IPS-18a (cell line): Measurements from ENCODE around the gene C10orf62.
"Not testable (repeated sequence)": the region's sequence is repeated elsewhere in the genome, so short reads cannot be mapped to it uniquely, and the experiment has no call there.

Source experiments
- H3K27ac ChIP-seq: one replicate; pipeline ENCODE4 v1.5.1; 2013; ENCODE audit warnings: low read length
- H3K27me3 ChIP-seq: one replicate; pipeline ENCODE4 v1.6.1; 2013; ENCODE audit warnings: mild to moderate bottlenecking, low read length; ENCODE audit not compliant: control insufficient read depth, insufficient read depth
- H3K36me3 ChIP-seq: one replicate; pipeline ENCODE4 v1.6.1; 2013; ENCODE audit warnings: low read depth, low read length; ENCODE audit not compliant: control insufficient read depth
- H3K4me1 ChIP-seq: one replicate; pipeline ENCODE4 v1.6.1; 2013; ENCODE audit warnings: low read depth, low read length; ENCODE audit not compliant: control insufficient read depth
- H3K4me3 ChIP-seq: one replicate; pipeline ENCODE4 v1.5.1; 2013; ENCODE audit warnings: low read length
- H3K9ac ChIP-seq: one replicate; pipeline ENCODE4 v1.6.1; 2013; ENCODE audit warnings: mild to moderate bottlenecking, low read length, moderate library complexity
- H3K9me3 ChIP-seq: one replicate; pipeline ENCODE4 v1.6.1; 2013; ENCODE audit warnings: low read depth, low read length; ENCODE audit not compliant: control insufficient read depth

Gene C10orf62

DNA sequence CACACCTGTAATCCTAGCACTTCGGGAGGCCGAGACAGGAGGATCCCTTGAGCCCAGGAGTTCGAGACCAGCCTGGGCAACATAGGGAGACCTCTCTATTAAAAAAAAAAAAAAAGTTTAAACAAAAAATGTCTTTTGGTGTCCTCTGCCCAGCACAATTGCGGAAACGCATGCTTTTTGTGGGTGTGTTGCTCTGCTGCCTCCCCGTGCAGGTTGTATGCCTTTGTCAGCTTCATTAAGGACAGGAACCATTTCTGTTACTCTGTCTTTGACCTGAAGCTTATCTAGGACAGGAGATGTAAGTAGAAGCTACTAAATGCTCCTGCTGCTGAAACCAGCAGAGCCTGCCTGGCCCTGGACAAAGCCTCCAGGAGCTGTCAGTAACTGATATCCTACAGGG, 38.2 kb upstream of the C10orf62 start:
- H3K27ac ChIP-seq = no peak overlapping the region
- H3K36me3 ChIP-seq = no peaks in the 10 kb centered on the region

DNA sequence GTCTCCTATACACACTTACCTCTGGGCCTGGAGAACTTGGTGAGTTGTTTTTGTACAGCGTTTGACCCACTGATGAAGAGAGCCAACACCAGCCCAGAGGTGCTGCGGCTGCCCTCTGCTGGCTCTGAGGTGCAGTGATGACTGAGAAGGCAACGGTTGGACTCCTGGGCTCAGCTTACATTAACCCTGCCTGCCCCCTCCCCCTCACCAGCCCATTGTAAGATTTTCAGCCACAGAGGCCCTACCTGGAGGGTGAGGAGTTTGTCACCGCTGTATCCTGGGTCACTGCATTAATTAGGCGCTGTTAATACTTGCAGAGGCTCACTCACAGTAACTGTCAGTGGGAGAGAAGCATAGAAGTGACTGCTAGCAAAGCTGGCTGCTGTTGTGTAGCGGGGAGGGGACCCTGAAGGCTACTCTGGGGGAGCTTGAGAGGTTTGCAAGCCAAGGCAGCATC, 35.9 kb upstream of the C10orf62 start:
- Histone ChIP-seq H3K27ac (peak overlapping the region; percentile 69), H3K27me3 (no peaks in the 10 kb centered on the region), H3K36me3 (no peaks in the 10 kb centered on the region), H3K9ac (no peak overlapping the region), H3K4me3 (peak overlapping the region; percentile 42), H3K4me1 (peaks cover 27% of the 10 kb centered on the region), H3K9me3 (no peaks in the 10 kb centered on the region)

More for the DNA sequence above, 38.2 kb upstream of the C10orf62 start:
- no peak overlapping the region for H3K9ac ChIP-seq
- H3K9me3 ChIP-seq = no peaks in the 10 kb centered on the region
- no peaks in the 10 kb centered on the region for H3K27me3 ChIP-seq
- no peak overlapping the region for H3K4me3 ChIP-seq
- H3K4me1 ChIP-seq = peaks cover 27% of the 10 kb centered on the region

DNA sequence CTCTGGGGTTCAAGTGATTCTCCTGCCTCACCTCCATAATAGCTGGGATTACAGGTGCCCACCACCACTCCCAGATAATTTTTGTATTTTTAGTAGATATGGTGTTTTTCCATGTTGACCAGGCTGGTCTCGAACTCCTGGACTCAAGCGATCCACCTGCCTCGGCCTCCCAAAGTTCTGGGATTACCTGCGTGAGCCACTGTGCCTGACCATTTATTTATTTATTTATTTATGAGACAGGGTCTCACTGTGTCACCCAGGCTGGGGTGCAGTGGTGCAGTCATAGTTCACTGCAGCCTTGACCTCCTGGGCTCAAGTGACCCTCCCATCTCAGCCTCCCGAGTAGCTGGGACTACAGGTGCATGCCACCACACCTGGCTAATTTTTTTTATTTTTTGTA, 35.2 kb upstream of the C10orf62 start:
- not testable (repeated sequence) for H3K27ac ChIP-seq, H3K9me3 ChIP-seq, H3K9ac ChIP-seq, H3K36me3 ChIP-seq, H3K27me3 ChIP-seq, H3K4me3 ChIP-seq
- peaks cover 25% of the 10 kb centered on the region for H3K4me1 ChIP-seq

DNA sequence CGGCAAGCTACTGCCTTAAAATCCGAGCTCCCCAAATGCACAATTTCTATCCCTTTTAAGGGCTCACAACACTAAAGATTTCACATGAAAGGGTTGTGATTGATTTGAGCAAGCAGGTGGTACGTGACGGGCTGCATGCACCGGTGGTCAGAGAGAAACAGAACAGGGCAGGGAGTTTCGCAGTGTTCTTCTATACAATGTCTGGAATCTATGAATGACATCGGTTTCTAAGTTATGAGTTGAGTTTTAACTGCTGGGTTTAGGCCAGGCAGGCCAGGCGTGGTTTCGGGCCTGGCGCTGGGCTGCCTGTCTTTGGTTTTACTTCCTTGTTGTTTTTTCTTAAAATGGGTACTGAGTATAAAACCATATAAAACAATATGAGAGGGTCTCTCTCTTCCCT, 34.0 kb upstream of the C10orf62 start:
- not testable (repeated sequence) for H3K27me3 ChIP-seq, H3K36me3 ChIP-seq, H3K9ac ChIP-seq, H3K4me3 ChIP-seq, H3K27ac ChIP-seq, H3K9me3 ChIP-seq
- H3K4me1 ChIP-seq = peaks cover 13% of the 10 kb centered on the region

DNA sequence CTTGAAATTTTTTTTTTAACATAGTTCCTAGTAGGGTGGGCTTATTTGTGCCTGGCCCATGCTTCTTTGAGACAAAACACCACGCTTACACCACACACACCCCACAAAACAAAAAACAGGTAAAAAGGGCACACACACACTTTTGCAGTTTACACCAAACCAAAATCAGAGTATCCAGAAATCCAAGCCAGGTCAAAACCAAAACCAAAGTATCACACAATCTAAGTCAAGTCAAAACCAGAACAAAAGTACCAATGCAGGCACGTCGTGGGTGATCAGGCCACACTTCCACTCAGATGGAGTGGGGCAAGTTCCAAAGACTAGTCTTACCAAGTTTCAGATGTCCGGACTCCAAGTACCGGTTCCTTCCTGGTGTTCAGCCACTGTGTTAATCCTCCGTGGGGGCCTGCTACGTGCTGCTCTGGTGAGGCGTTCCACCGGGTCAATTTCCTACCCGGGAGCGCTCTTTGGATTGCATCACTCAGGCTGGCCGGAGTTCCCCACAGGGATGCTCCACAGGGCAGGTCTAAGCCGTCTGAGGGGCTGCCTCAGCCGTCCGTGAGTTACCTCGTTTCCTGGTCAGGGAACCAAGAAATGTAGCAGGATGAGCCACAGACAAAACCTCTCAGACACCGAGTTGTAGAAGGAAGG, 28.7 kb upstream of the C10orf62 start:
- H3K9me3 ChIP-seq, H3K27me3 ChIP-seq, H3K4me3 ChIP-seq, H3K9ac ChIP-seq, H3K36me3 ChIP-seq, H3K27ac ChIP-seq, H3K4me1 ChIP-seq: not testable (repeated sequence)

DNA sequence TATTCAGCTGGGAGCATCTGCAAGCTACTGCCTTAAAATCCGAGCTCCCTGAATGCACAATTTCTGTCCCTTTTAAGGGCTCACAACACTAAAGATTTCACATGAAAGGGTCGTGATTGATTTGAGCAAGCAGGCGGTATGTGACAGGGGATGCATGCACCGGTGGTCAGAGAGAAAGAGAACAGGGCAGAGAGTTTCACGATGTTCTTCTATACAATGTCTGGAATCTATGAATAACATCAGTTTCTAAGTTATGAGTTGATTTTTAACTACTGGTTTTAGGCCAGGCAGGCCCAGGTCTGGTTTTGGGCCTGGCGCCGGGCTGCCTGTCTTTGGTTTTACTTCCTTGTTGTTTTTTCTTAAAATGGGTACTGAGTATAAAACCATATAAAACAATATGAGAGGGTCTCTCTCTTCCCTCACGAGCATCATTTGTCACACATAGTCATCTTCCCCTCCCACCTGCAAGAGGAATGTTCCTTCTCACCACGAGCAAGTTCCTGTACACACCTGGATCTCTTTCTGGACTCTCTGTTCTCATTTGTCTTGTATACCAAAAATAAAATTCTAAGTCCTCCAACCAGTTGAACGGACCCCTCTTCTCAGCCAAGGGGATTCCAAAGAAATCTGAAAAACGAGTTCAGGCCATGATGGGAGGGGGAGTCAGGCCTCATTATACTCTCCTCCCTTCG, 28.0 kb upstream of the C10orf62 start:
- not testable (repeated sequence) for H3K4me1 ChIP-seq, H3K27me3 ChIP-seq, H3K4me3 ChIP-seq, H3K9ac ChIP-seq, H3K9me3 ChIP-seq, H3K36me3 ChIP-seq, H3K27ac ChIP-seq

DNA sequence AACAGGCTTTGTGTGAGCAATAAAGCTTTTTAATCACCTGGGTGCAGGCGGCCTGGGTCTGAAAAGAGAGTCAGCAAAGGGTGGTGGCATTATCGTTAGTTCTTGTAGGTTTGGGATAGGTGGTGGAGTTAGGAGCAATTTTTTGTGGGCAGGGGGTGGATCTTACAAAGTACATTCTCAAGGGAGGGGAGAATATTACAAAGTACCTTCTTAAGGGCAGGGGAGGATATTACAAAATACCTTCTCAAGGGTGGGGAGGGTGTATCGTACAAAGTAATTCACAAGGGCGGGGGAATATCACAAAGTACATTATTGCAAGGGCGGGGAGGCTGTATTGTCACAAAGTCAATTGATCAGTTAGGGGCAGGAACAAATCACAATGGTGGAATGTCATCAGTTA, 27.2 kb upstream of the C10orf62 start:
- H3K4me3 ChIP-seq, H3K36me3 ChIP-seq, H3K9ac ChIP-seq, H3K27ac ChIP-seq, H3K4me1 ChIP-seq, H3K9me3 ChIP-seq, H3K27me3 ChIP-seq: not testable (repeated sequence)

DNA sequence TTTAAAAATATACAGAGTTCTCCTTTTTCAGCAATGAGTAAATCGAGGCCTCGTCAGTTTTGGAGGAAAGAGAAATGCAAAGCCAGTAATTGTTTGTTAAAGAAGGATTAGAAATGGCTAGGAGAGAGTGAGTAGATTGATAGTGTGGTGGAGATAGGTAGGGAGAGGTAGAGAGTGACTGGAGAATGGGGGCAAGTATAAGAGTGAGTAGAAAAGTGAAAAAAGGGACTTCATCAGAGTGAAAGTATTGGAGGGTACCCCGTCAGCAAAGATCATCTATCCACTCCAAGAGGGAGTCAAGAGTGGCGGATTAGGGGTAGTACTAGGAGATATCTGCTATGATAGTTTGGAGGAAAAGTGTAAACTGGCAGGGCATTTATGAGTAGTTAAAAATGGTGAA, 26.2 kb upstream of the C10orf62 start:
- Histone ChIP-seq H3K27ac (no peak overlapping the region), H3K27me3 (no peaks in the 10 kb centered on the region)

DNA sequence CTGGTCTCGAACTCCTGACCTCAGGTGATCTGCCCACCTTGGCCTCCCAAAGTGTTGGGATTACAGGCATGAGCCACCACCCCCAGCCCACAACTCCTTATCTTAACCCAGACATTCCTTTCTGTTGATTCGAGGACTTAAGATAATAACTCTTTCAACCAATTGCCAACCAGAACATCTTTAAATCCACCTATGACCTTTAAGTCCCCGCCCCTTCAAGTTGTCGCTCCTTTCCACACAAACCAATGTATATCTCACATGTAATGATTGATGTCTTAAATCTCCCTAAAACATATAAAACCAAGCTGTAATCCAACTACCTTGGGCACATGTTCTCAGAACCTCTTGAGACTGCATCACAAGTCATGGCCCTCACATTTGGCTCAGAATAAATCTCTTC, 24.7 kb upstream of the C10orf62 start:
- H3K9me3 ChIP-seq = no peaks in the 10 kb centered on the region
- no peaks in the 10 kb centered on the region for H3K36me3 ChIP-seq
- no peak overlapping the region for H3K9ac ChIP-seq
- H3K4me3 ChIP-seq = no peak overlapping the region
- no peak overlapping the region for H3K27ac ChIP-seq
- H3K27me3 ChIP-seq = no peaks in the 10 kb centered on the region
- no peaks in the 10 kb centered on the region for H3K4me1 ChIP-seq

More for the DNA sequence above, 26.2 kb upstream of the C10orf62 start:
- Histone ChIP-seq H3K4me1 (no peaks in the 10 kb centered on the region), H3K4me3 (no peak overlapping the region), H3K9ac (no peak overlapping the region), H3K9me3 (no peaks in the 10 kb centered on the region), H3K36me3 (no peaks in the 10 kb centered on the region)

DNA sequence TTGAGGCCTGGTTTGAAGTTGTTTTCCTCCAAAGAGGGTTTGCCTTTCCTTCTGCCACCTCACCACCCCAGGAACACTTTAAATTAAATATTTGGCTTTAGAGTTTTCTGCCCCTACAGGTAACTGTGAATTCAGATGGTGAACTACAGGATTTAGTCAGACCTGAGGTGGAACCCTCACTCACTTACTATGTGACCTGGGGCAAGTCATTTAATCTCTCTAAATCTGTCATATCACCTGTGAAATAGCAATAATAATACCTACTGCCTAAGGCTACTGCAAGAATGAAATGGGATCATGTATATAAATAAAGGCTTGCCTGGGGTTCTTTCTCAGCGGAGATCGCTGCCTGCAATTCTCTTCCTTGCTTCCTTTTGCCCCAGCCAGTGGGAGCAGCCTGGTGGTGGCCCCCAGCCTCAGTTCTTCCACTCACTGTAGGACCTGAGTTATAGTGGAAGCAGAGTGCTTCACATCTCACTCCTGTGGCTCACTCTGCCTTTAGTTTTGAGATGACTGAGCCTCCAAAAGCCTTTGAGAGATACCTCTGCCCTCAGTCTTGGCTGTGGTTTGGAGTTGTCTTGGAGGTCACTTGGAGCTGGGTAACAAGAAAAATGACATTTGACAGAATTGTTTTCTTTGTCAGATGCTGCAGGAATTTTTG, 23.1 kb upstream of the C10orf62 start:
- Histone ChIP-seq H3K27me3 (no peaks in the 10 kb centered on the region), H3K9ac (no peak overlapping the region), H3K4me1 (no peaks in the 10 kb centered on the region), H3K4me3 (no peak overlapping the region), H3K9me3 (no peaks in the 10 kb centered on the region), H3K36me3 (no peaks in the 10 kb centered on the region), H3K27ac (no peak overlapping the region)

DNA sequence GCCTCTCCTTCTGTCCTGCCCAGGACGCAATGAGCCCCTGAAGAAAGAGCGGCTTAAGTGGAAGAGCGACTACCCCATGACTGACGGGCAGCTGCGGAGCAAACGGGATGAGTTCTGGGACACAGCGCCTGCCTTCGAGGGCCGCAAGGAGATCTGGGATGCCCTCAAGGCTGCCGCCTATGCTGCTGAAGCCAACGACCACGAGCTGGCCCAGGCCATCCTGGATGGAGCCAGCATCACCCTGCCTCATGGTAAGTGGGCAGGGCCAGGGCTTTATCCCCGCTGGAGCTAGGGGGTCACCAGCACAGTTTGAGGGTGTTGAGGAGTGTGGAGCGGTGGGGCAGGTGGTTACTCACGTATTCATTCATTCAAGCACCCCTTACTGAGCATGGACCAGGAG, 21.6 kb upstream of the C10orf62 start:
- H3K36me3 ChIP-seq = no peaks in the 10 kb centered on the region
- H3K4me1 ChIP-seq = no peaks in the 10 kb centered on the region
- H3K27ac ChIP-seq = no peak overlapping the region
- no peaks in the 10 kb centered on the region for H3K9me3 ChIP-seq
- no peaks in the 10 kb centered on the region for H3K27me3 ChIP-seq
- no peak overlapping the region for H3K4me3 ChIP-seq
- H3K9ac ChIP-seq = no peak overlapping the region
